HG03342 (cell line): ENCODE results near the gene NOX5.

Experiments used
- ATAC-seq: cut with Tn5 transposase; IDR thresholded peaks from one replicate; pipeline ENCODE4 v1.9.1; 2021; ENCODE audit warnings: mild to moderate bottlenecking, moderate library complexity; ENCODE audit not compliant: unreplicated experiment

The NOX5 gene

GRCh38 chr15:68990231-68990991 is 24.1 kb upstream of the NOX5 start:
- no peak for ATAC-seq

- no peak for ATAC-seq
Observed at GRCh38 chr15:68990992-68991500, 23.4 kb upstream of the NOX5 start.

DNA sequence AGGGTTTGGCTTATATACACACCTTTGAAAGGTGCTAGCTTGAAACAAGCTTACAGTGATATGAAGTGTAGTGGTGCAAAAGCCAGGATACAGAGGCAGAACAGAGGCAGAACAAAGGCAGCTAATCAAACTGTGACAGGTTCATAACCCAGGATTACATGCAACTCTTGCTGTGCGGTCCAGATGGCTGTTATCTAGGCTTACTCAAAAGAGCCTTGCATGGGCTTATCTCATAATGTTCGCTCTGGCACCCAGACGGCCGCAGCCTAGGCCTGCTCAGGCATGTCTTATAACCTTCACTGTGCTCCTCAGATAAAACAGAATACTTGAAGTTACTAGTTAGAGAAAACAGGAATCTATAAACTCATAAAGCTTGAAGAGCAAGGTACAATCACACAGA is 22.8 kb upstream of the NOX5 start:
- ATAC-seq, result no peak

DNA sequence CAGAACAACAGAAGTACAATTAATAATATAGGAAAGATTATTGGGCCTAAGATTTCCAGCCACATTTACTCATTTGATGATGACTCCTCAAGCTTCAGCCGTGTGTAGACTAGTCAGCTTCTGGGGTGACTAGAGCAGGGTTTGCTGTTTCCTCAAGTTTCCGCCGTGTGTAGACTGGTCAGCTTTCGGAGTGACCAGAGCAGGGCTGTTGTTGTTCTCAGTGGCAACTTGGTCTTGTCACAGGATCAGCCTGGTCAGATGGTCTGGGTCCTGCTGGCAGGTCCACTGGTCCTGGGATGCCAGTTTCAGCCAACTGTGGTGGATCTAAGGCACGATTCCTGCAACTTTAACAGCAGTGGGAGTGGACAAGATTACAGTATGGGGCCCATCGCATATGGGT is 21.8 kb upstream of the NOX5 start:
- no peak for ATAC-seq

- no peak for ATAC-seq
Observed at GRCh38 chr15:68993276-68993675, 21.2 kb upstream of the NOX5 start.

GRCh38 chr15:68994149-68994548 is 20.3 kb upstream of the NOX5 start:
- ATAC-seq, result no peak

GRCh38 chr15:68994981-68995761 is 19.3 kb upstream of the NOX5 start:
- ATAC-seq, result no peak

GRCh38 chr15:68997050-68997449 is 17.4 kb upstream of the NOX5 start:
- no peak for ATAC-seq

- no peak for ATAC-seq
Observed at GRCh38 chr15:68997930-68998777, 16.3 kb upstream of the NOX5 start.

DNA sequence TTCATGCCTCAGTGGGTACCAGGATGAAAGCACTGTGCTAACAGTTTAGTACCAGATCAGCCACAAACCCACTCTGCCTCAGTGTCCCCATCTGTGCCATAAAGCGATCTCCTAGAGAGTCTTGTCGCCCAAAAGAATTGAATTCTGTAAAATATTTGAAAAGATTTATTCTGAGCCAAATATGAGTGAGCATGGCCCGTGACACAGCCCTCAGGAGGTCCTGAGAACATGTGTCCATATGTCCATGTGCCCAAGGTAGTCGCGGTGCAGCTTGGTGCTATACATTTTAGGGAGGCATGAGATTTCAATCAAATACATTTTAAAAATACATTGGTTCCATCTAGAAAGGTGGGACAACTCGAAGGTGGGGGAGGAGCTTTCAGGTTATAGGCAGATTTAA is 15.4 kb upstream of the NOX5 start:
- no peak for ATAC-seq

DNA sequence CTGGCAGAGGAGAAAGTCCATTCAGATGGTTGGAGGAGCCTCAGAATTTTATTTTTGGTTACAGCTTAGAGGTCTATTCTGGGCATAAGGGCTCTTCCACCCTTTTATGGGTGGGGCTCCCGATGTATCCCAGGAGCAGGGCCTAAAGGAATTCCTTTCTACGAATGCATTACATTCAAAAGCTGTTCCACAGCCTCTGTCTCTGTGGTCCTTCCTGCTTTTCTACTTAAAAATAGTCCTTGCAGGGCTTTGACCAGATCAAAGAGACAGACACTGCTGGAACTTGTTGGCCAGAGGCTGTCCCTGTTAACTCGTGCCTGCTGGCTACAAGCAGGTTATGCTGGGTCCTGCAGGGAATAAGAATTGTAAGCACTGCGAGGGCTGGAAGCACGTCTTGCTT is 14.4 kb upstream of the NOX5 start:
- no peak for ATAC-seq

DNA sequence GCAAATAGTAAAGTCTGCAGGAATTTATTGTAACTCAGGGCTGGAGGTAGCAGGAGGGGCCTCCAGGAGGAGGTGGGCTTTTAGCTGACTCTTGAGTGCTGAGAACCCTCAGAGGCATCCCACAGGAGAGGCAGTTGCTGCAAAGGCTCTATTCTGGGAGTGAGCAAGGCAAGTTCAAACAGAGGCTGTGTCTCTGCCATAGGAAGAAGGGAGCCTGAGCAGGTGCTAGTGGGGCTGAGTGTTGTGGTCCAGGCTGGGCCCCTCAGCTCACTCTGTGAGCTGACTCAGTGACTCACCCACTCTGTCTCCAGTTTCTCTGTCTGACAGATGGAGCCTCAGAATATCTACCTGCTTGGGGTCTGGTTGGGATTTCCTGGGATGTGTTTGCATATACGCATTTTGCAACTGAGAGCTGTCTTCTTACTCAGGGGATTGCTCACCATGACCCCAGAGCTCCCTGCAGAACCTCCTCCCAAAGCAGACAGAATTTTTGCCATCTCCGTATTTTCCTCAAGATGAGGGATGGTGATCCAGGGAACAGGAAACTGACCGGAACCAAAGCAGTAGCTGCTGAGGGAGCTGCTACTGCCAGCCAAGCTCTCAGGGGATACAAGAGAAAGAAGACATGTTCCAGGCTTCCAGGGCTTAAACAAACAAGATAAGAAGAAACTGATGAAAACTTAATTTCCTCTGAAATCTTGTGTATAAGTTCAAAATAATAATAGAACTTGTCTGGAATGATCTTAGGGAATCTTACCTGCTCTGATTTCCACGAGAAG is 13.6 kb upstream of the NOX5 start:
- no peak for ATAC-seq

DNA sequence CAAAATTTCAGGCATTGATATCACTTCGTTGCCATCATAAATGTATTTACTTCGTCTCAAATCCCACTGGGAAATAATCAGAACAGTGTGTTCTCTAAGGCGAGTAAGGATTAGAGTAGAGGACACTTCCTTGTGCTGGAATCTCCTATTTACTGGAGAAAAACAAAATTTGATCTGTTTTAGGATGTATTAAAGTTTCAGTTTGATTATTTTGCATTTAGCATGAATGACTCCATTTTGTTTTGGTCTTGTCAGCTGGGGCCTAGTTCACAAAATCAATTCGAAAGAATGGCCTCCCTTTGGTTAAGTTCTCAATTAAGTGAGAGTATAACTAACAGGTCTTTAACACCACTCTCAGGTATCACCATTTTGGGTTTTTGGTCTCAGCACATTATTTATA is 11.7 kb upstream of the NOX5 start:
- no peak for ATAC-seq

DNA sequence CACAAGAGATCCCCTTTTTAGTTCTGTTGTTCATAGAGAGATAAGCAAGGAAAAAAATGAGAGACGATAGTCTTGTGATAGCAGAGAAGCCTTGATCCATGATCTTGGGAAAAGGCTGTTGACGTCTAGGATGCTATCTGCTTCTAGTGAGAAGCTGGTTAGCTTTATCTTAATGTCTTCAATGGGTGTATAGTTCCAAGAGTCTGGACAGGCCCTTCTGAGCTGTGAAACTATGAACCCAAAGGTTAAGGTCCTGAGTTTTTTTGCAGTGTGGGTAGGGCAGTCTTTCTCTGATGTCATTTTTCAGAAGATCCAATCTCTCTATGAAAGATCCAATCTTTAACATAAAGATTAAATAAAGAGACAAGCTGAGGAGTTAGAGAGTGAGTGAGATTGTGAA is 10.5 kb upstream of the NOX5 start:
- no peak for ATAC-seq

DNA sequence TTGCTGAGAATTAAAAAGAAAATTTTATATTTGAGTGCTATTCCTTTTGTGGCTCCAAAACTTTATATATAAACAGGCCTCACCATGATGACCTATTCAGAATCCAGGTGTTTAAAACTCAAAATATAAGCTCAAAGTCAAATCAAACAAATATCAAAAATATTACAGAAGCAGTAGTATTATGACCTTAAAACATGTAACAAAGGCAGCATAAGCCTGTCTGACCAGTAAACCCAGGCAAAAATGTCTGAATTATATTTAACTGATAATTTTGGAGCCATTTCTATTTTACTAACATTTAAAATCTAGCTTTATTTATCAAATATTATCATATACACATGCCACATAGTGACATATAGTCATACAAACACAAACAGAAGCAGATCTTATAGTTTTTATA is 6.4 kb upstream of the NOX5 start:
- ATAC-seq, result no peak

GRCh38 chr15:69009341-69009740 is 5.2 kb upstream of the NOX5 start:
- ATAC-seq, result no peak

DNA sequence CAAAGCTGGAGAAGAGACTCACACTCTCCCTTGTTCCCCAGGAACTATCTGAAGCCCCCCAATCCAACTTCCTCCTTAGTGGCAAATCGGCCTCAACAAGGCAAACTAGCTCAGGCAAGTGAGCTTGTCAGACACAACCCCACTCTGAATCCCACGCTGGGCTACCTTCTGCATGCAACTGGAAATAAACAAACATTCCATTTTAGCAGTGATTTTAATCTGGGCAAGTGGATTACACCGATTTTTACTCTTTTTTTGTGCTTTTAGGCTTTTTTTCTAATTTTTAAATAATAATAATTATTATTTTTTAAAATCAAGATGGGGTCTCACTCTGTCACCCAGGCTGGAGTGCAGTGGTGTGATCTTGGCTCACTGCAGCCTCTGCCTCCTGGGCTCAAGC is 2.9 kb upstream of the NOX5 start:
- no peak for ATAC-seq

DNA sequence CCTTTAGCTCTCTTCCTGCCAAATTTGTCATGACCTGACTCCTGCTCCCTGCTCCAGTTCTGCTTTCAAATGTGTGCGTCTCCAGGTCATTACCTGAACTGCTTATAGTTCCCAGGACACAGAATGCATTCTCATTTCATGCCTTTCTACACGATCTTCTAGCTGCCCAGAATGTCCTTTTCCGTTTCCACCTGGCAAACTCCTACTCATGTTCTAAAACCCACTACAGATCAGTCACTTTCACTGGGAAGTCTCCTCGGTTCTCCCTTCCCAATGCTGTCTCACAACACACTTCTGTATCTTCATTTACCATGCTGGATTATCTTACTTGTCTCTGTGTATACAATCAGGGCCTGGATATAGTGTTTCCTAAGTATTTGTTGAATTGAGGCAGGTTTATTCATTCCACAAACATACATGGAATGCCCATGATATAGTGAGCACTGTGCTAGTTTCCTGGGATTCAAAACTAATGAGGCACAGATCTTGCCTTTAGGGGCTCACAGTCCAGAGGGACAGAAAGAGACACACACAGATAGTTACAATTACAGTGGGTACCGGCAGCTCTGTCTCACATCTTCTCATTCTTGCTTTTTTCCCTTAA is 1.6 kb upstream of the NOX5 start:
- no peak for ATAC-seq

DNA sequence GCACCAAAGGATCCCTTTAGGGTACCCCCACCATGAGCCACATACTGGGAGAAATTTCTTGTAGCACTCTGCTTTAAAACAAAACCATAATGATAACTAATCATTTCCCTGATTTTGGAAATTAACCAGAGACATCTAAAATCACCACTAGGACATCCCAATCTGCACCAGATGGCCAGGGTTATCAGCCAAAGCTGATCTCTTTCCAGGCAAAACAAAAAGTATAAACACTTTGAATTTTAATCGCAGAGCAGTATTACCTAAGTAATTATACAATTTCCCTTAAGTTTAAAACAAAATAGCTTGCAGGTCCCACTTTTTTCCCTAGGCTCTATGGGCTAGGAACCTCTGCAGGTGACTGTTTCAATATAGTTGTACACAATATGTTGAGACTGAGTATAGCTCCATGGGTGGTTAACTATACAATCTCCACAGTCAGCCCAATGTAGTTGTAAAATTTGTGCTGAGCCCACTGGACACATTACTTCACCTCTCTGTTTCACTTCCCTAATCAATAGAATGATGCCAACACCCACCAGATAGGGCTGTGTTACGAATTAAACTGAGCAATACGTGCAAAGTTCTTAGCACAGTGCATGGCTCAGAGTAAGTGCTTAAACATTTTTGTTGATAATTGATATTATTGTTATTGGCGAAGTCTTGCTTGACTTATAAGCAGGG is 629 bp upstream of the NOX5 start:
- ATAC-seq, result no peak

- no peak for ATAC-seq
Observed at GRCh38 chr15:69015591-69015990, 1.1 kb downstream of the NOX5 start.
